MM.1S (cell line): ENCODE measurements around the gene GSTM4.

ENCODE experiments used
- DNase-seq: peaks from one replicate; pipeline ENCODE4 v3.0.0-alpha.2; 2015
- H2AFZ ChIP-seq: fragments of 300-600 bp; sonication (generic); 2 replicates; pipeline ENCODE4 v1.6.0; 2016; ENCODE audit warnings: antibody characterized with exemption, low read length
- H3F3A ChIP-seq: fragments of 300-600 bp; sonication (generic); 2 replicates; pipeline ENCODE4 v1.6.1; 2016; ENCODE audit warnings: mild to moderate bottlenecking, antibody characterized with exemption, low read length, moderate library complexity, mixed read lengths; ENCODE audit not compliant: insufficient read depth
- H3K27ac ChIP-seq: fragments of 300-600 bp; sonication (generic); 2 replicates; pipeline ENCODE4 v1.5.1; 2016; ENCODE audit warnings: mild to moderate bottlenecking, low read length
- H3K27me3 ChIP-seq: fragments of 300-600 bp; sonication (generic); replicated peaks from 2 replicates; pipeline ENCODE4 v1.6.0; 2016; ENCODE audit warnings: low read length; ENCODE audit not compliant: insufficient read depth
- H3K36me3 ChIP-seq: fragments of 300-600 bp; sonication (generic); replicated peaks from 2 replicates; pipeline ENCODE4 v1.6.1; 2016; ENCODE audit warnings: mild to moderate bottlenecking, low read length, mixed read lengths; ENCODE audit not compliant: insufficient read depth
- H3K4me1 ChIP-seq: fragments of 300-600 bp; sonication (generic); 2 replicates; pipeline ENCODE4 v1.6.1; 2016; ENCODE audit warnings: low read length, mixed read lengths
- H3K4me2 ChIP-seq: fragments of 300-600 bp; sonication (generic); 2 replicates; pipeline ENCODE4 v1.6.0; 2016; ENCODE audit warnings: low read depth, low read length
- H3K4me3 ChIP-seq: fragments of 300-600 bp; sonication (generic); 2 replicates; pipeline ENCODE4 v1.5.1; 2016; ENCODE audit warnings: low read length, mixed read lengths
- H3K79me2 ChIP-seq: fragments of 300-600 bp; sonication (generic); 2 replicates; pipeline ENCODE4 v1.6.1; 2016; ENCODE audit warnings: mixed run types, low read length, mixed read lengths
- H3K9ac ChIP-seq: fragments of 300-600 bp; sonication (generic); 2 replicates; pipeline ENCODE4 v1.6.1; 2016; ENCODE audit warnings: low read length, mixed read lengths
- H3K9me2 ChIP-seq: fragments of 300-600 bp; sonication (generic); replicated peaks from 2 replicates; pipeline ENCODE4 v1.6.1; 2016; ENCODE audit warnings: mild to moderate bottlenecking, low read length, mixed read lengths; ENCODE audit not compliant: insufficient read depth
- H3K9me3 ChIP-seq: fragments of 300-600 bp; sonication (generic); replicated peaks from 2 replicates; pipeline ENCODE4 v1.6.1; 2016; ENCODE audit warnings: mild to moderate bottlenecking, low read length, mixed read lengths; ENCODE audit not compliant: insufficient read depth
- H4K20me1 ChIP-seq: fragments of 300-600 bp; sonication (generic); 2 replicates; pipeline ENCODE4 v1.6.1; 2016; ENCODE audit warnings: mild to moderate bottlenecking, low read length, moderate library complexity, mixed read lengths; ENCODE audit not compliant: insufficient read depth
- EZH2 ChIP-seq: fragments of 300-600 bp; sonication (generic); optimal IDR thresholded peaks from 2 replicates; pipeline ENCODE3; 2017; ENCODE audit warnings: low read depth, mild to moderate bottlenecking, antibody characterized with exemption, low read length, mixed read lengths
- EZH2phosphoT487 ChIP-seq: fragments of 300-600 bp; sonication (generic); IDR thresholded peaks from 2 replicates; pipeline ENCODE4 v1.6.1; 2018; ENCODE audit warnings: antibody characterized with exemption, low read length
- TF ChIP-seq, protein P1 (sequence below): fragments of 300-600 bp; sonication (generic); IDR thresholded peaks from 2 replicates; pipeline ENCODE4 v1.5.1; 2016; ENCODE audit warnings: antibody characterized with exemption, low read length, mixed read lengths

The GSTM4 gene

DNA sequence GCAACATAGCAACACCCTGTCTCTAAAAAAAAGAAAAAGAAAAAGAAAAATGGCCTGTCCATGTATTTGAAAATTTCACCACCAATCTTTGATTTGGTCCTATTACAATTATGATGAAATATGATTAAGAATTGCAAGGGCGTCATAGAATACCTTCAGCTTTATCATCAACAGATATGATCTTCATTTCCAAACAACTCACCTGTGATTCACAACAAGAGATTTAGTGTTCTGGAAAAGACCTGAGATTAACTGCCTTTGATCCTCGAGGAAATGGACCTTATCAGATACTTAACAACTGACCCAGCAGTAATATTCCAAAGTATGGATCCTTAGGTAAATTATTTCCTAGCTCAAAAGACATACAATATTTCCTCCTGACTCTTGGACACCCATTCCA, 3.5 kb upstream of the GSTM4 start:
- no peaks in the 10 kb centered on the region for H3K36me3 ChIP-seq
- no peaks in the 10 kb centered on the region for H3K27me3 ChIP-seq
- H4K20me1 ChIP-seq: no peaks in the 10 kb centered on the region

DNA sequence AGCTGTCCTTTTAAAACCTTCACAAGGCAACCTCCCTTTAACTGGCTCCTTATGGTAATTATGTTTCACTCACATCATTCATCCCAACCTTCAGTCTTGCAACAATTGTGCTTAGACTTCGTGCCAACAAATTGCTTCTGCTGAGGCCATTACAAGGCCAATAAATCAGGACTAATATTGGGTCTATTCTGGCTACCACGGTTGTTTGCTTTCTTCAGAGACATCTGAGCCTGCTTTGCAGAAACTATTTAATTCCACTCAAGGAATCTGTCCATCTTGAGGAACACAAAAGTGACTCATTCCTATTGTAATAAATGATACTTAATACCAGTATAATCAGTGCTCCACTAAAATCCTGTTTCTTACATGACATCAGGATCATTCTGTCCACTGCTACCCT, 2.6 kb upstream of the GSTM4 start:
- no peaks in the 10 kb centered on the region for H3K27me3 ChIP-seq
- H3K4me3 ChIP-seq: no peak overlapping the region
- DNase-seq: no peak
- no peaks in the 10 kb centered on the region for H3K79me2 ChIP-seq
- H3K9ac ChIP-seq: no peak overlapping the region
- no peak overlapping the region for H2AFZ ChIP-seq
- H3K36me3 ChIP-seq: no peaks in the 10 kb centered on the region
- TF ChIP-seq EZH2 (no peak), EZH2phosphoT487 (no peak)
- TF ChIP-seq, protein P1, sequence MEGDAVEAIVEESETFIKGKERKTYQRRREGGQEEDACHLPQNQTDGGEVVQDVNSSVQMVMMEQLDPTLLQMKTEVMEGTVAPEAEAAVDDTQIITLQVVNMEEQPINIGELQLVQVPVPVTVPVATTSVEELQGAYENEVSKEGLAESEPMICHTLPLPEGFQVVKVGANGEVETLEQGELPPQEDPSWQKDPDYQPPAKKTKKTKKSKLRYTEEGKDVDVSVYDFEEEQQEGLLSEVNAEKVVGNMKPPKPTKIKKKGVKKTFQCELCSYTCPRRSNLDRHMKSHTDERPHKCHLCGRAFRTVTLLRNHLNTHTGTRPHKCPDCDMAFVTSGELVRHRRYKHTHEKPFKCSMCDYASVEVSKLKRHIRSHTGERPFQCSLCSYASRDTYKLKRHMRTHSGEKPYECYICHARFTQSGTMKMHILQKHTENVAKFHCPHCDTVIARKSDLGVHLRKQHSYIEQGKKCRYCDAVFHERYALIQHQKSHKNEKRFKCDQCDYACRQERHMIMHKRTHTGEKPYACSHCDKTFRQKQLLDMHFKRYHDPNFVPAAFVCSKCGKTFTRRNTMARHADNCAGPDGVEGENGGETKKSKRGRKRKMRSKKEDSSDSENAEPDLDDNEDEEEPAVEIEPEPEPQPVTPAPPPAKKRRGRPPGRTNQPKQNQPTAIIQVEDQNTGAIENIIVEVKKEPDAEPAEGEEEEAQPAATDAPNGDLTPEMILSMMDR: no peak
- H3K27ac ChIP-seq: no peak overlapping the region
- no peak overlapping the region for H3K4me2 ChIP-seq
- H3K4me1 ChIP-seq: no peaks in the 10 kb centered on the region
- no peaks in the 10 kb centered on the region for H3K9me3 ChIP-seq
- no peaks in the 10 kb centered on the region for H4K20me1 ChIP-seq
- no peaks in the 10 kb centered on the region for H3K9me2 ChIP-seq
- H3F3A ChIP-seq: no peaks in the 10 kb centered on the region

More for the DNA sequence above, 3.5 kb upstream of the GSTM4 start:
- Histone ChIP-seq H3K9me2 (no peaks in the 10 kb centered on the region), H3K4me2 (no peak overlapping the region), H3K9ac (no peak overlapping the region), H3F3A (no peaks in the 10 kb centered on the region), H3K4me1 (no peaks in the 10 kb centered on the region), H3K4me3 (no peak overlapping the region), H3K79me2 (no peaks in the 10 kb centered on the region), H3K9me3 (no peaks in the 10 kb centered on the region), H2AFZ (no peak overlapping the region), H3K27ac (no peak overlapping the region)
- TF ChIP-seq, protein P1: no peak
- TF ChIP-seq EZH2: no peak
- TF ChIP-seq EZH2phosphoT487: no peak
- DNase-seq: no peak

DNA sequence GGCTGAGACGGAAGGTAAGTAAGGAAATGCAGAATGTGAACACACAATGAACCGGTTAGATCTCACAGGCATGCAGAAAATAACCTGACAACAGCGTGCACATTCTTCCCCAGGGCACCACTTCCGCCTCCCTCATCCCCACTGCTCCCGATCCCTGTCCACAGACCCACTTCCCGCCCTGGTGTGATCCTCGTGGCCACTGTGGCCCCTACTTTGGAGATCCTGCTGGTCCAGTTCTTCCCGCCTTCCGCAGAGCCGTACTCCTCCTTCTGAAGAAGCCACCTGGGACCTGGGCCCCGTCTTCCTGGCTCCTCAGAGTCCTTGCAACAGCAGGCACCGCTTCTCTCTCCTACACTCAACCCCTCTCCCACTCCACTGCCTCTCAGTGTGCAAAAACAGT, 1.4 kb upstream of the GSTM4 start:
- Histone ChIP-seq H3K4me2 (no peak overlapping the region), H3K9ac (no peak overlapping the region), H3K9me3 (no peaks in the 10 kb centered on the region), H3K36me3 (no peaks in the 10 kb centered on the region), H2AFZ (no peak overlapping the region), H3K4me1 (no peaks in the 10 kb centered on the region), H3K27ac (no peak overlapping the region), H3K9me2 (no peaks in the 10 kb centered on the region), H3K27me3 (no peaks in the 10 kb centered on the region), H3K4me3 (no peak overlapping the region), H3F3A (no peaks in the 10 kb centered on the region), H3K79me2 (no peaks in the 10 kb centered on the region), H4K20me1 (no peaks in the 10 kb centered on the region)
- TF ChIP-seq EZH2 (no peak), EZH2phosphoT487 (no peak)
- TF ChIP-seq, protein P1: no peak
- no peak for DNase-seq
